CD14-positive monocyte (primary cell): ENCODE measurements around the gene MYO1D. TPM values are rescaled to one million over a fixed set of nuclear protein-coding genes. Genes with fewer than 3 reads are reported as not detected.

Experiments
- DNase-seq, 3 donors: peaks; one replicate each; pipeline ENCODE4 v3.0.0-alpha.2; 2011 to 2022
- H2AFZ ChIP-seq: 2 replicates; pipeline ENCODE4 v1.6.0; 2012; ENCODE audit warnings: mild to moderate bottlenecking, low read depth, low read length, inconsistent platforms; ENCODE audit not compliant: insufficient read depth, poor library complexity, severe bottlenecking
- H3K27ac ChIP-seq, 2 donors: 1 replicate in 1 of 2; 2 replicates in 1 of 2; pipeline ENCODE4 v1.5.1; 2012 to 2013; ENCODE audit warnings: low read length in 2 of 2, control low read depth in 1 of 2, inconsistent platforms in 1 of 2, low read depth in 1 of 2, mild to moderate bottlenecking in 1 of 2
- H3K27me3 ChIP-seq, 2 donors: one replicate each; pipeline versions ENCODE4 v1.6.0 to v1.6.1; 2011 to 2013; ENCODE audit warnings: low read length in 2 of 2; ENCODE audit not compliant: control insufficient read depth in 2 of 2, insufficient read depth in 2 of 2
- H3K36me3 ChIP-seq, 2 donors: replicated peaks in 1 of 2; 1 replicate in 1 of 2; 2 replicates in 1 of 2; pipeline versions ENCODE4 v1.5.1 to v1.6.1; 2012 to 2013; ENCODE audit warnings: low read length in 2 of 2, control low read depth in 1 of 2, inconsistent platforms in 1 of 2, mild to moderate bottlenecking in 1 of 2; ENCODE audit not compliant: insufficient read depth in 2 of 2, control insufficient read depth in 1 of 2
- H3K4me1 ChIP-seq, 2 donors: 1 replicate in 1 of 2; 2 replicates in 1 of 2; pipeline versions ENCODE4 v1.5.1 to v1.6.1; 2012 to 2013; ENCODE audit warnings: low read length in 2 of 2, control low read depth in 1 of 2, inconsistent platforms in 1 of 2, mild to moderate bottlenecking in 1 of 2, moderate library complexity in 1 of 2; ENCODE audit not compliant: insufficient read depth in 2 of 2, control insufficient read depth in 1 of 2
- H3K4me2 ChIP-seq: replicated peaks from 2 replicates; pipeline ENCODE3; 2012; ENCODE audit warnings: low read length, moderate library complexity, mild to moderate bottlenecking; ENCODE audit not compliant: poor library complexity, severe bottlenecking; ENCODE audit errors: extremely low read depth
- H3K4me3 ChIP-seq, 3 experiments: fragments of 200-600 bp in 1 of 3; sonication (generic) in 1 of 3; replicated peaks in 1 of 3; 1 replicate in 2 of 3; 2 replicates in 1 of 3; pipeline ENCODE4 v1.5.1; 2011 to 2013; ENCODE audit warnings: low read length in 3 of 3, mild to moderate bottlenecking in 3 of 3, control low read depth in 2 of 3, low read depth in 2 of 3, inconsistent platforms in 1 of 3, moderate library complexity in 1 of 3
- H3K79me2 ChIP-seq: 2 replicates; pipeline ENCODE4 v1.6.0; 2012; ENCODE audit warnings: mild to moderate bottlenecking, control low read depth, inconsistent platforms, low read length, moderate library complexity; ENCODE audit not compliant: insufficient read depth
- H3K9ac ChIP-seq: 2 replicates; pipeline ENCODE4 v1.6.0; 2017; ENCODE audit warnings: low read length, mild to moderate bottlenecking; ENCODE audit not compliant: insufficient read depth, poor library complexity, severe bottlenecking
- H3K9me3 ChIP-seq, 2 donors: replicated peaks in 1 of 2; 1 replicate in 1 of 2; 2 replicates in 1 of 2; pipeline versions ENCODE4 v1.5.1 to v1.6.1; 2012 to 2013; ENCODE audit warnings: low read length in 2 of 2, control low read depth in 1 of 2; ENCODE audit not compliant: control insufficient read depth in 1 of 2, insufficient read depth in 1 of 2
- H4K20me1 ChIP-seq: 2 replicates; pipeline ENCODE4 v1.6.0; 2012; ENCODE audit warnings: mild to moderate bottlenecking, low read length, control low read depth, moderate library complexity; ENCODE audit not compliant: insufficient read depth
- H3K27ac Mint-ChIP-seq, 7 donors: one replicate each; pipeline ENCODE4 v1.8.0; 2020; ENCODE audit warnings: mild to moderate bottlenecking in 7 of 7, mixed read lengths in 7 of 7, moderate library complexity in 6 of 7, inconsistent platforms in 2 of 7
- H3K27me3 Mint-ChIP-seq, 3 donors: one replicate each; pipeline ENCODE4 v1.8.0; 2021 to 2022; ENCODE audit warnings: low read depth in 3 of 3, mild to moderate bottlenecking in 3 of 3, mixed read lengths in 3 of 3, moderate library complexity in 3 of 3, inconsistent platforms in 1 of 3
- H3K36me3 Mint-ChIP-seq, 2 donors: one replicate each; pipeline ENCODE4 v1.8.0; 2020; ENCODE audit warnings: mixed read lengths in 2 of 2, inconsistent platforms in 1 of 2, mild to moderate bottlenecking in 1 of 2
- H3K4me1 Mint-ChIP-seq: one replicate; pipeline ENCODE4 v1.8.0; 2020; ENCODE audit warnings: mild to moderate bottlenecking, mixed read lengths
- H3K4me3 Mint-ChIP-seq, 2 donors: one replicate each; pipeline ENCODE4 v1.8.0; 2020; ENCODE audit warnings: mild to moderate bottlenecking in 2 of 2, mixed read lengths in 2 of 2, moderate library complexity in 1 of 2
- H3K9me3 Mint-ChIP-seq, 7 donors: one replicate each; pipeline ENCODE4 v1.8.0; 2020 to 2022; ENCODE audit warnings: mixed read lengths in 7 of 7, mild to moderate bottlenecking in 6 of 7, moderate library complexity in 6 of 7, inconsistent platforms in 2 of 7
- WGBS: methylation state at CpG from one replicate; pipeline ENCODE4 v1.1.5; 2013; ENCODE audit warnings: missing lambda C conversion rate; ENCODE audit not compliant: insufficient coverage; 5-methylcytosine and 5-hydroxymethylcytosine counted together
- intact Hi-C, 2 donors: fragments of 100-400 bp; cut with micrococcal nuclease; formaldehyde crosslinking; loops; one replicate each; pipeline versions ENCODE4 v1.15.0 to v1.15.1; 2023
- polyA plus RNA-seq, 3 donors: library from polyadenylated mRNA; depleted of rRNA in 1 of 3; unstranded in 2 of 3; stranded (reverse) in 1 of 3; fragments of 300-500 nt in 2 of 3; fragments of >200 nt in 1 of 3; fragmentation: Illumina TruSeq in 2 of 3; gene quantifications; 1 replicate in 2 of 3; 2 replicates in 1 of 3; pipeline ENCODE4 v1.2.3, GENCODE V29; 2012 to 2021
- TF ChIP-seq, protein P1 (sequence below): fragments of 200-600 bp; IDR thresholded peaks from one replicate; pipeline ENCODE4 v1.8.0; 2022; ENCODE audit warnings: antibody characterized with exemption, mild to moderate bottlenecking

Gene MYO1D
- polyA plus RNA-seq, 3 donors, result 0.22 to 0.39 (median 0.26) TPM

DNA sequence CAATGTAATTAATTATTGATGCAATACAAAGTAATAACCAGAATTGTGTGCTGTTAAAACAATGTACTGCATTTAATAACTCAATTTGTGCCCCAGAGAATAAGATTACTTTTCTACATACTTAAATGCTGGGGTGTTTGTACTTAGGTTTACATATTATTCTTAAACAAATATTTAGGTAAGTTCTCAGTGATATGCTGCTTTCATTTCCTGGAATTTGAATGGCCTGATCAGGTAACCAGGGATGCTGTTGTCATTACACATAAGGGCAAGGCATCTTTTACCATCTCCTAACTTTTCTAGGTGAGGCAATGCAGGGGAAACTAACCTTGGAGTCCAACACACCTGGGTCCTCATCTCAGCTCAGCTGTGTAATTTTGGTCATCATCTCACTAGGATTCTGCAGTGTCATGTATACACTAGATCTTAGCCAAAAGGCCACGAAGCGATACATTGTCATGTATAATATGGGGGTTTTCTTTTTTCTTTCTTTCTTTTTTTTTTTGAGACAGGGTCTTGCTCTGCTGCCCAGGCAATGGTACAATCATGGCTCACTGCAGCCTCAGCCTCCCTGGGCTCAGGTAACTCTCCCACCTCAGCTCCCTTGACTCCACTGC is 45.2 kb downstream of the MYO1D start:
- no CpG with 5 or more reads among the region's 2 CpGs for WGBS
- Histone ChIP-seq H3K4me2 (no peak overlapping the region), H3K27me3 (no peaks in the 10 kb centered on the region), H3K79me2 (no peaks in the 10 kb centered on the region), H3K27ac (no peak overlapping the region), H3K9me3 (no peaks in the 10 kb centered on the region), H2AFZ (no peak overlapping the region), H3K4me1 (no peaks in the 10 kb centered on the region), H3K9ac (no peak overlapping the region), H4K20me1 (no peaks in the 10 kb centered on the region), H3K36me3 (no peaks in the 10 kb centered on the region), H3K4me3 (no peak overlapping the region)
- Mint-ChIP-seq H3K9me3 (peaks cover 0 to 1% (median 0%) of the 10 kb centered on the region in 7 donors), H3K27me3 (peaks cover 4 to 7% (median 5%) of the 10 kb centered on the region in 3 donors), H3K27ac (no peak overlapping the region), H3K4me3 (no peak overlapping the region), H3K4me1 (no peaks in the 10 kb centered on the region), H3K36me3 (no peaks in the 10 kb centered on the region)
- TF ChIP-seq, protein P1, sequence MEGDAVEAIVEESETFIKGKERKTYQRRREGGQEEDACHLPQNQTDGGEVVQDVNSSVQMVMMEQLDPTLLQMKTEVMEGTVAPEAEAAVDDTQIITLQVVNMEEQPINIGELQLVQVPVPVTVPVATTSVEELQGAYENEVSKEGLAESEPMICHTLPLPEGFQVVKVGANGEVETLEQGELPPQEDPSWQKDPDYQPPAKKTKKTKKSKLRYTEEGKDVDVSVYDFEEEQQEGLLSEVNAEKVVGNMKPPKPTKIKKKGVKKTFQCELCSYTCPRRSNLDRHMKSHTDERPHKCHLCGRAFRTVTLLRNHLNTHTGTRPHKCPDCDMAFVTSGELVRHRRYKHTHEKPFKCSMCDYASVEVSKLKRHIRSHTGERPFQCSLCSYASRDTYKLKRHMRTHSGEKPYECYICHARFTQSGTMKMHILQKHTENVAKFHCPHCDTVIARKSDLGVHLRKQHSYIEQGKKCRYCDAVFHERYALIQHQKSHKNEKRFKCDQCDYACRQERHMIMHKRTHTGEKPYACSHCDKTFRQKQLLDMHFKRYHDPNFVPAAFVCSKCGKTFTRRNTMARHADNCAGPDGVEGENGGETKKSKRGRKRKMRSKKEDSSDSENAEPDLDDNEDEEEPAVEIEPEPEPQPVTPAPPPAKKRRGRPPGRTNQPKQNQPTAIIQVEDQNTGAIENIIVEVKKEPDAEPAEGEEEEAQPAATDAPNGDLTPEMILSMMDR, result no peak
- DNase-seq, result no peak
- intact Hi-C loops, result no loop called here

DNA sequence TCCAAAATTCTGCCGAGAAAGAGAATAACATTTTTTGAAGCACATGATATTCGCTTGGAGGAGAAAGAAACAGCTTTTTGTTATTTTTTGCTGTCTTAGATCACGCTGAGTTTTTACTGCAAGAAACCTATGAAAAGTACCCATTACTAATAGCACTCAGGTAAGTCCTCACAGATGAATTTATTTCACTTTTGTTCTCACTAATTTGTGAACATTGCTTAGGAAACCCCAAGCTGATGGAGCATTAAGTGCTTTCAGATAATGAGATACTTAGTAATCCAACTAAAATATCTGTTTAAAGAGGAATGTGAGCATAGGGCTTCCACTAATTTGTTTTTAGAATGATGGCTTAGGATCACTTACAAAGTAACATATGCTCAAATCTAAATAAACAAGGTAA is 45.7 kb downstream of the MYO1D start:
- H3K4me1 Mint-ChIP-seq, result no peaks in the 10 kb centered on the region
- H3K27ac Mint-ChIP-seq, result no peak overlapping the region
- H3K36me3 Mint-ChIP-seq, result no peaks in the 10 kb centered on the region
- no peak for DNase-seq
- 83% methylated on average over 1 of the region's 3 CpGs for WGBS
- Histone ChIP-seq H3K27me3 (no peaks in the 10 kb centered on the region), H3K36me3 (no peaks in the 10 kb centered on the region), H3K27ac (no peak overlapping the region), H3K4me3 (no peak overlapping the region), H4K20me1 (no peaks in the 10 kb centered on the region), H2AFZ (no peak overlapping the region), H3K9ac (no peak overlapping the region), H3K4me2 (no peak overlapping the region), H3K4me1 (no peaks in the 10 kb centered on the region), H3K9me3 (no peaks in the 10 kb centered on the region), H3K79me2 (no peaks in the 10 kb centered on the region)
- peaks cover 4 to 7% (median 5%) of the 10 kb centered on the region in 3 donors for H3K27me3 Mint-ChIP-seq
- TF ChIP-seq, protein P1, result no peak
- H3K9me3 Mint-ChIP-seq, result no peaks in the 10 kb centered on the region
- no peak overlapping the region for H3K4me3 Mint-ChIP-seq
- intact Hi-C loops, result no loop called here
